Measurements from ENCODE around the gene SLC25A6.
"Not testable (repeated sequence)": the region's sequence is repeated elsewhere in the genome, so short reads cannot be mapped to it uniquely, and the experiment has no call there.

SLC25A6 gene

GRCh38 chrX:1351981-1352714 is 39.8 kb downstream of the SLC25A6 start:
- DNase-seq, result no peak

GRCh38 chrX:1349606-1350005 is 42.3 kb downstream of the SLC25A6 start:
- DNase-seq, result not testable (repeated sequence)

GRCh38 chrX:1341545-1342184 is 50.2 kb downstream of the SLC25A6 start:
- no peak for DNase-seq

- no peak for DNase-seq
Observed at GRCh38 chrX:1336948-1337779, 54.7 kb downstream of the SLC25A6 start.

GRCh38 chrX:1336331-1336943 is 55.5 kb downstream of the SLC25A6 start, which contains the start of gene IL3RA:
IL3RA (plus strand) TSS chrX:1336785; CDS start chrX:1341766, 4,981 bp downstream.
- no peak for DNase-seq

All from NCI-H524 treated with DMSO at 0.1 percent for 48 hours (cell line).